HG02623 (cell line): ENCODE data around the gene DNAAF5.

ENCODE experiments used
- ATAC-seq: cut with Tn5 transposase; IDR thresholded peaks from one replicate; pipeline ENCODE4 v1.9.1; 2021; ENCODE audit warnings: moderate library complexity; ENCODE audit not compliant: unreplicated experiment

DNAAF5 gene

GRCh38 chr7:831596-832166, 105.2 kb downstream of the DNAAF5 start:
- ATAC-seq, result peak; percentile 51

- ATAC-seq, result peak; percentile 24
These were observed 105.9 kb downstream of the DNAAF5 start, which contains the start of gene SUN1 for GRCh38 chr7:832167-832967. Gene SUN1 (plus strand): TSS chr7:832476. CDS start chr7:832525, 49 bp downstream.

GRCh38 chr7:832968-833424, 106.5 kb downstream of the DNAAF5 start:
- ATAC-seq, result no peak

- no peak for ATAC-seq
These were observed 107.2 kb downstream of the DNAAF5 start for GRCh38 chr7:833601-834258.

- no peak for ATAC-seq
These were observed 107.8 kb downstream of the DNAAF5 start for GRCh38 chr7:834277-834676.

GRCh38 chr7:835021-835420, 108.5 kb downstream of the DNAAF5 start:
- no peak for ATAC-seq

- ATAC-seq, result no peak
These were observed 109.2 kb downstream of the DNAAF5 start for GRCh38 chr7:835485-836401.
